A549 (cell line): ENCODE measurements around the gene TMEM240. TPM values are rescaled to one million over a fixed set of nuclear protein-coding genes. Genes with fewer than 3 reads are reported as not detected.
"Not testable (repeated sequence)": the region's sequence is repeated elsewhere in the genome, so short reads cannot be mapped to it uniquely, and the experiment has no call there.

Source experiments
- ATAC-seq, 2 experiments: fragments of 200-7000 bp in 1 of 2; fragments of >200 bp in 1 of 2; cut with Nextera tagmentation in 1 of 2; cut with Tn5 transposase in 1 of 2; 3 replicates each; pipeline versions ENCODE4 v1.8.0 to v1.9.1; 2018 to 2020; ENCODE audit warnings: mild to moderate bottlenecking in 1 of 2, moderate library complexity in 1 of 2
- CTCF ChIA-PET: fragments of 300-600 bp; sonication (Branson Sonifier 250); formaldehyde crosslinking; extraction: SDS; loops from one replicate; lab custom pipeline; 2021; ENCODE audit warnings: antibody characterized with exemption, inconsistent platforms; lab: Yijun Ruan, JAX
- POLR2A ChIA-PET: fragments of 350-600 bp; formaldehyde crosslinking; extraction: SDS; loops from one replicate; lab custom pipeline; 2021; ENCODE audit warnings: antibody characterized with exemption, inconsistent platforms; lab: Yijun Ruan, JAX
- DNase-seq, 2 experiments: peaks; one replicate each; pipeline versions ENCODE4 v3.0.0 to v3.0.0-alpha.2; 2011 to 2016; ENCODE audit warnings: low read depth in 1 of 2, low spot score in 1 of 2
- FAIRE-seq: peaks from 2 replicates; lab custom pipeline; 2011; peaks lifted over from hg19 to GRCh38; lab: Jason Lieb, UNC
- H3K27ac ChIP-seq, 2 experiments: fragments of >200 bp; sonication (Bioruptor Twin); formaldehyde crosslinking; 3 replicates each; pipeline ENCODE4 v1.5.1; 2016 to 2017
- H3K4me1 ChIP-seq: fragments of >200 bp; sonication (Bioruptor Twin); formaldehyde crosslinking; 3 replicates; pipeline ENCODE4 v1.6.1; 2016
- H3K4me2 ChIP-seq: fragments of >200 bp; sonication (Bioruptor Twin); formaldehyde crosslinking; 3 replicates; pipeline ENCODE4 v1.6.1; 2016
- H3K4me3 ChIP-seq: fragments of >200 bp; sonication (Bioruptor Twin); formaldehyde crosslinking; 3 replicates; pipeline ENCODE4 v1.5.1; 2016
- H3K9me3 ChIP-seq: fragments of >200 bp; sonication (Bioruptor Twin); formaldehyde crosslinking; 3 replicates; pipeline ENCODE4 v1.6.1; 2016
- CBX2 ChIP-seq: fragments of 200-600 bp; sonication (generic); IDR thresholded peaks from 2 replicates; pipeline ENCODE4 v1.6.1; 2016; ENCODE audit warnings: low read depth, mild to moderate bottlenecking, borderline replicate concordance
- ESRRA ChIP-seq: fragments of 150-350 bp; IDR thresholded peaks from 2 replicates; pipeline ENCODE4 v1.6.1; 2014; ENCODE audit warnings: mild to moderate bottlenecking, low read length, borderline replicate concordance
- FOSB ChIP-seq: fragments of 250-450 bp; sonication (Bioruptor Pico); IDR thresholded peaks from 2 replicates; pipeline ENCODE4 v1.5.0; 2020; ENCODE audit warnings: mild to moderate bottlenecking, moderate library complexity
- FOXS1 ChIP-seq: fragments of 250-450 bp; sonication (Bioruptor Pico); IDR thresholded peaks from 2 replicates; pipeline ENCODE4 v1.5.0; 2020; ENCODE audit warnings: mild to moderate bottlenecking, moderate library complexity
- HOXA7 ChIP-seq: fragments of 250-450 bp; sonication (Bioruptor Pico); IDR thresholded peaks from 2 replicates; pipeline ENCODE4 v1.5.0; 2020; ENCODE audit warnings: mild to moderate bottlenecking, moderate library complexity
- HOXB13 ChIP-seq: fragments of 250-450 bp; sonication (Bioruptor Pico); IDR thresholded peaks from 2 replicates; pipeline ENCODE4 v1.5.0; 2020; ENCODE audit warnings: low read depth, mild to moderate bottlenecking, moderate library complexity
- JUN ChIP-seq, 2 experiments: fragments of >200 bp; sonication (Bioruptor Twin); formaldehyde crosslinking; IDR thresholded peaks; 2 replicates in 1 of 2; 3 replicates in 1 of 2; pipeline ENCODE4 v1.6.1; 2016 to 2017
- NFE2L2 ChIP-seq: fragments of 150-350 bp; conservative IDR thresholded peaks from 2 replicates; pipeline ENCODE4 v1.6.1; 2014; ENCODE audit warnings: low read length
- NR3C1 ChIP-seq: fragments of >200 bp; sonication (Bioruptor Twin); formaldehyde crosslinking; IDR thresholded peaks from 3 replicates; pipeline ENCODE4 v1.6.1; 2017
- PBX3 ChIP-seq: IDR thresholded peaks from 2 replicates; pipeline ENCODE4 v1.6.1; 2012
- POLR2A ChIP-seq: IDR thresholded peaks from 2 replicates; pipeline ENCODE4 v1.6.1; 2012; ENCODE audit warnings: mild to moderate bottlenecking, low read length
- RARB ChIP-seq: fragments of 250-450 bp; sonication (Bioruptor Pico); IDR thresholded peaks from 2 replicates; pipeline ENCODE4 v1.8.0; 2021; ENCODE audit warnings: mild to moderate bottlenecking, moderate library complexity
- RNF2 ChIP-seq: fragments of 200-600 bp; sonication (generic); IDR thresholded peaks from 2 replicates; pipeline ENCODE4 v1.6.1; 2016; ENCODE audit warnings: low read depth, mild to moderate bottlenecking, antibody characterized with exemption, moderate library complexity, borderline replicate concordance
- SREBF2 ChIP-seq: fragments of 450-650 bp; IDR thresholded peaks from 2 replicates; pipeline ENCODE4 v1.6.1; 2014; ENCODE audit warnings: mild to moderate bottlenecking, moderate library complexity
- ZSCAN20 ChIP-seq: fragments of 250-450 bp; sonication (Bioruptor Pico); IDR thresholded peaks from 2 replicates; pipeline ENCODE4 v1.8.0; 2022; ENCODE audit warnings: mild to moderate bottlenecking, moderate library complexity
- WGBS: methylation state at CpG from one replicate; pipeline ENCODE4 v1.1.6; 2017; ENCODE audit errors: missing lambda C conversion rate; 5-methylcytosine and 5-hydroxymethylcytosine counted together
- polyA plus RNA-seq, 4 experiments: library from polyadenylated mRNA; depleted of rRNA in 3 of 4; stranded (reverse); fragments of >200 nt; fragmentation: RNase III in 1 of 4; extraction: RNeasy Plus Mini Kit Qiagen cat#74134 plus additional on column Dnase treatment in 1 of 4; gene quantifications; 2 replicates in 3 of 4; 3 replicates in 1 of 4; pipeline ENCODE4 v1.2.3, GENCODE V29; 2011 to 2017

Gene TMEM240
- polyA plus RNA-seq, 2 of the 4 experiments (the other 2 are of a cell fraction), result 0.14 to 1.1 TPM

- Histone ChIP-seq H3K9me3 (no peaks in the 10 kb centered on the region), H3K4me3 (peak overlapping the region; percentile 98), H3K4me1 (peaks cover 5% of the 10 kb centered on the region; the same call in 2 of the 3 replicates)
- ATAC-seq (peak in 1 of 2 experiments; percentile 42; a peak in 5 of 6 replicates), FAIRE-seq (no peak), DNase-seq (peak in 1 of 2 experiments; percentile 38)
- 36% methylated on average over 16 of the region's 17 CpGs for WGBS
- POLR2A ChIA-PET, result no interaction called here
- no peak for TF ChIP-seq CBX2
- TF ChIP-seq NR3C1, result no peak
- TF ChIP-seq, all 56 proteins: peak for 0
- CTCF ChIA-PET, result interaction anchor here (0.7 kb wide), 1 partner anchor 70 kb away, joined by 3 read pairs; no protein-coding TSS in a partner anchor
- Histone ChIP-seq H3K27ac (peak overlapping the region; percentile 97 to 99), H3K4me2 (peak overlapping the region; percentile 93)
These were observed 29.4 kb downstream of the TMEM240 start for GRCh38 chr1:1510912-1511532.

GRCh38 chr1:1509465-1509850 is 31.0 kb downstream of the TMEM240 start:
- FAIRE-seq, H3K4me2 ChIP-seq, H3K4me3 ChIP-seq, H3K9me3 ChIP-seq, H3K27ac ChIP-seq, ATAC-seq, DNase-seq, POLR2A ChIA-PET: not testable (repeated sequence)
- H3K4me1 ChIP-seq, result peaks cover 12% of the 10 kb centered on the region; the same call in 2 of the 3 replicates
- CTCF ChIA-PET, result interaction anchor here (0.7 kb wide), 1 partner anchor 108 kb away, joined by 4 read pairs; no protein-coding TSS in a partner anchor
- 93% methylated on average over 3 of the region's 21 CpGs for WGBS

GRCh38 chr1:1508775-1509464 is 31.5 kb downstream of the TMEM240 start:
- FAIRE-seq, H3K9me3 ChIP-seq, H3K4me3 ChIP-seq, H3K27ac ChIP-seq, H3K4me2 ChIP-seq, POLR2A ChIA-PET, ATAC-seq, DNase-seq: not testable (repeated sequence)
- WGBS, result 93% methylated on average over 3 of the region's 34 CpGs
- CTCF ChIA-PET, result interaction anchor here (0.5 kb wide), 1 partner anchor 267 kb away, joined by 3 read pairs; no protein-coding TSS in a partner anchor
- peaks cover 12% of the 10 kb centered on the region; the same call in 2 of the 3 replicates for H3K4me1 ChIP-seq

GRCh38 chr1:1507305-1507704 is 33.1 kb downstream of the TMEM240 start:
- no peak for FAIRE-seq
- no peak overlapping the region for H3K27ac ChIP-seq
- TF ChIP-seq NR3C1, result no peak
- TF ChIP-seq SREBF2, result no peak
- no peak for TF ChIP-seq RNF2
- no peak for TF ChIP-seq PBX3
- TF ChIP-seq FOSB (CRISPR knock-in tag), result no peak
- TF ChIP-seq NFE2L2, result no peak
- TF ChIP-seq POLR2A, result no peak
- no peak for TF ChIP-seq RARB (CRISPR knock-in tag)
- TF ChIP-seq HOXB13 (CRISPR knock-in tag), result no peak
- no peak for TF ChIP-seq ESRRA
- no peak for TF ChIP-seq HOXA7 (CRISPR knock-in tag)
- no peak for TF ChIP-seq JUN (IDR thresholded peaks at IDR 0.05)
- TF ChIP-seq FOXS1 (CRISPR knock-in tag), result no peak
- no peak for TF ChIP-seq ZSCAN20 (CRISPR knock-in tag)
- no peak overlapping the region for H3K4me3 ChIP-seq
- peaks cover 12% of the 10 kb centered on the region; the same call in 2 of the 3 replicates for H3K4me1 ChIP-seq
- H3K9me3 ChIP-seq, result no peaks in the 10 kb centered on the region
- no peak for ATAC-seq
- POLR2A ChIA-PET, result no interaction called here
- DNase-seq, result no peak
- H3K4me2 ChIP-seq, result no peak overlapping the region
- 94% methylated on average over 4 of the region's 4 CpGs for WGBS
- CTCF ChIA-PET, result interaction anchor here (0.6 to 11.5 kb wide), 4 partner anchors 9 to 105 kb away, joined by 3 to 162 read pairs (median 4); no protein-coding TSS in a partner anchor

- POLR2A ChIA-PET, result interaction anchor here (1.2 to 1.6 kb wide), 2 partner anchors 107 to 131 kb away, joined by 4 to 5 read pairs; partner anchors contain the start of genes AURKAIP1 and CCNL2
These were observed 34.6 kb downstream of the TMEM240 start for GRCh38 chr1:1505801-1506200.

More at GRCh38 chr1:1505801-1506200, 34.6 kb downstream of the TMEM240 start:
- Histone ChIP-seq H3K27ac (peak overlapping the region; percentile 38 to 61; a peak in 4 of 6 replicates), H3K4me2 (peak overlapping the region; percentile 74)
- CTCF ChIA-PET, result interaction anchor here (0.6 to 11.5 kb wide), 14 partner anchors 65 to 158 kb away, joined by 3 to 162 read pairs (median 4); partner anchors contain the start of genes CCNL2 and MRPL20
- not testable (repeated sequence) for ATAC-seq, H3K4me3 ChIP-seq, H3K4me1 ChIP-seq, H3K9me3 ChIP-seq, DNase-seq, FAIRE-seq
- 86% methylated on average over 5 of the region's 5 CpGs for WGBS
